WTC11 (cell line): ENCODE data around the gene C4orf50. TPM values are rescaled to one million over a fixed set of nuclear protein-coding genes. Genes with fewer than 3 reads are reported as not detected.

Experiments used
- ATAC-seq: fragments of 200-7000 bp; cut with Tn5 transposase; 2 replicates; pipeline ENCODE4 v1.10.0; 2021; ENCODE audit warnings: mild to moderate bottlenecking, moderate library complexity
- CTCF ChIA-PET: fragments of 300-600 bp; sonication (Branson Sonifier 250); formaldehyde crosslinking; loops from one replicate; lab custom pipeline; 2021; ENCODE audit warnings: antibody characterized with exemption; lab: Charles Lee
- POLR2A ChIA-PET: fragments of 350-600 bp; sonication (Branson Sonifier 250); formaldehyde crosslinking; loops from one replicate; lab custom pipeline; 2021; ENCODE audit warnings: antibody characterized with exemption; lab: Charles Lee
- DNase-seq: peaks from one replicate; pipeline ENCODE4 v3.0.0; 2021; ENCODE audit warnings: low spot score
- H3K27ac Mint-ChIP-seq: 2 replicates; pipeline ENCODE4 v1.8.0; 2021; ENCODE audit warnings: mixed read lengths
- H3K27me3 Mint-ChIP-seq: 2 replicates; pipeline ENCODE4 v1.8.0; 2021; ENCODE audit warnings: low read depth, mild to moderate bottlenecking, moderate library complexity, mixed read lengths
- H3K36me3 Mint-ChIP-seq: 2 replicates; pipeline ENCODE4 v1.8.0; 2021; ENCODE audit warnings: mixed read lengths
- H3K4me1 Mint-ChIP-seq: 2 replicates; pipeline ENCODE4 v1.8.0; 2022; ENCODE audit warnings: mixed read lengths
- H3K4me3 Mint-ChIP-seq: 2 replicates; pipeline ENCODE4 v1.8.0; 2021; ENCODE audit warnings: mild to moderate bottlenecking, moderate library complexity, mixed read lengths
- H3K9me3 Mint-ChIP-seq: 2 replicates; pipeline ENCODE4 v1.8.0; 2021; ENCODE audit warnings: mixed read lengths
- AFF4 ChIP-seq: sonication (generic); formaldehyde crosslinking; IDR thresholded peaks from 2 replicates; pipeline ENCODE4 v1.8.1; 2023; ENCODE audit warnings: mild to moderate bottlenecking, missing genetic modification reagents, borderline replicate concordance
- CBFB ChIP-seq: sonication (generic); formaldehyde crosslinking; IDR thresholded peaks from 2 replicates; pipeline ENCODE4 v1.8.1; 2022; ENCODE audit warnings: mild to moderate bottlenecking, low read depth, missing genetic modification reagents
- CDX4 ChIP-seq: fragments of 250-450 bp; sonication (Bioruptor Pico); IDR thresholded peaks from 2 replicates; pipeline ENCODE4 v1.9.0; 2021; ENCODE audit warnings: moderate library complexity, mild to moderate bottlenecking, inconsistent platforms, borderline replicate concordance
- ESRRA ChIP-seq: sonication (generic); formaldehyde crosslinking; IDR thresholded peaks from 2 replicates; pipeline ENCODE4 v1.8.1; 2022; ENCODE audit warnings: mild to moderate bottlenecking, missing genetic modification reagents, borderline replicate concordance
- FOXP1 ChIP-seq: sonication (generic); formaldehyde crosslinking; IDR thresholded peaks from 2 replicates; pipeline ENCODE4 v1.8.0; 2022; ENCODE audit warnings: missing genetic modification reagents, mild to moderate bottlenecking, moderate library complexity, borderline replicate concordance
- GABPB1 ChIP-seq: sonication (generic); formaldehyde crosslinking; IDR thresholded peaks from 2 replicates; pipeline ENCODE4 v1.8.1; 2023; ENCODE audit warnings: mild to moderate bottlenecking, missing genetic modification reagents
- MLX ChIP-seq: sonication (generic); formaldehyde crosslinking; IDR thresholded peaks from 2 replicates; pipeline ENCODE4 v1.8.1; 2023; ENCODE audit warnings: mild to moderate bottlenecking, missing genetic modification reagents, moderate library complexity
- NFYB ChIP-seq: sonication (generic); formaldehyde crosslinking; conservative IDR thresholded peaks from 2 replicates; pipeline ENCODE4 v1.8.0; 2022; ENCODE audit warnings: low read depth, missing genetic modification reagents
- PRDM15 ChIP-seq: sonication (generic); formaldehyde crosslinking; IDR thresholded peaks from 2 replicates; pipeline ENCODE4 v1.8.0; 2022; ENCODE audit warnings: missing genetic modification reagents
- RELA ChIP-seq: sonication (generic); formaldehyde crosslinking; IDR thresholded peaks from 2 replicates; pipeline ENCODE4 v1.8.1; 2022; ENCODE audit warnings: missing genetic modification reagents, mild to moderate bottlenecking, borderline replicate concordance
- ZNF121 ChIP-seq: sonication (generic); formaldehyde crosslinking; IDR thresholded peaks from 2 replicates; pipeline ENCODE4 v1.8.0; 2023; ENCODE audit warnings: missing genetic modification reagents
- ZNF232 ChIP-seq: sonication (generic); formaldehyde crosslinking; IDR thresholded peaks from 2 replicates; pipeline ENCODE4 v1.8.0; 2022; ENCODE audit warnings: mild to moderate bottlenecking, missing genetic modification reagents
- total RNA-seq: library from RNA; stranded (reverse); gene quantifications from 3 replicates; pipeline ENCODE4 v1.2.3, GENCODE V29; 2021
- TF ChIP-seq, protein P1 (sequence below): sonication (generic); formaldehyde crosslinking; IDR thresholded peaks from 2 replicates; pipeline ENCODE4 v1.8.0; 2023; ENCODE audit warnings: missing genetic modification reagents
- TF ChIP-seq, protein P2 (sequence below): fragments of 250-450 bp; sonication (Bioruptor Pico); IDR thresholded peaks from 2 replicates; pipeline ENCODE4 v1.9.0; 2021; ENCODE audit warnings: mild to moderate bottlenecking
- TF ChIP-seq, protein P3 (sequence below): fragments of 200-600 bp; IDR thresholded peaks from 2 replicates; pipeline ENCODE4 v1.8.0; 2022; ENCODE audit warnings: antibody characterized with exemption

The C4orf50 gene
- total RNA-seq, 1 experiment from 2014 or later, result 0.17 TPM

DNA sequence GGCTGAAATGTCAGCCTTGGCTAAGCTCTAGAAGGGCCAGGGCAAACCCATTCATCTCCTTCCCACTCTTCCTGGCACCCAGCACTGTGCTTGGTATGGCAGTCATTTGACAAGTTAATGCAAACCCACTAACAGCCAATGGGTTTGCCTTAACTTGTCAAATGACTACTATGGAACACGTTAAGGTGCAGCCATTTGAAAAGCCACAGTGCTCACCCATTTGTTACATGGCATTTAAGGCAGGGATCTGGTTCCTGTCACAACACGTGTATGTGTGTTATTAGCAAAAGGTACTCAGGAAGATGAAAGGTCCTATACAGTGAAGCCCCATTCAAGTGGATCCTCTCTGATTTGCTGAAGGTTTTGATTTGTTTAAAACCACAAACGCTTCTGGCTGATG is 132.5 kb downstream of the C4orf50 start (continued):
- TF ChIP-seq AFF4 (CRISPR knock-in tag) (no peak), CBFB (CRISPR knock-in tag) (no peak), ZNF232 (CRISPR knock-in tag) (no peak), NFYB (CRISPR knock-in tag) (no peak), FOXP1 (CRISPR knock-in tag) (no peak), GABPB1 (CRISPR knock-in tag) (no peak)
- TF ChIP-seq, protein P1, sequence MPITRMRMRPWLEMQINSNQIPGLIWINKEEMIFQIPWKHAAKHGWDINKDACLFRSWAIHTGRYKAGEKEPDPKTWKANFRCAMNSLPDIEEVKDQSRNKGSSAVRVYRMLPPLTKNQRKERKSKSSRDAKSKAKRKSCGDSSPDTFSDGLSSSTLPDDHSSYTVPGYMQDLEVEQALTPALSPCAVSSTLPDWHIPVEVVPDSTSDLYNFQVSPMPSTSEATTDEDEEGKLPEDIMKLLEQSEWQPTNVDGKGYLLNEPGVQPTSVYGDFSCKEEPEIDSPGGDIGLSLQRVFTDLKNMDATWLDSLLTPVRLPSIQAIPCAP, result no peak

DNA sequence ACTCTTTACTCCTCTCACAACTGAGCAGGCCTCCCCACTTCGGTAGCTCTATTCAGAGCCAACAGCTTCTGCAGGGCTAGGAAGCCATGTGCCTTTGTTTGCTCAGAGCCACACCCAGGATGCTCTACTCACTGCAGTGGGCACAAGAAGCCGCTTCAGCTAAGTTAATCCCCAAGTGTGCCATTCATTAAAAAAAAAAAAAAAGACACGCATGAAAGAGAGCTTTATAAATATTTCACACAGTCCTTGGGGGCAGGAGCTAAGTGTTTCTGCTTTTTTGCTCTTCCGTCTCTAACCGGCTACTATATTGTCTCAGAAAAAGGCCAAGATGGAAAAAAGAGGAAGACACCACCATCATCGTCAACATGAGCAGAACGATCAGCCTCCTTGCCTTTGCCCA is 133.4 kb downstream of the C4orf50 start:
- CTCF ChIA-PET, result interaction anchor here (1.0 kb wide), 2 partner anchors 63 to 114 kb away, joined by 4 to 5 read pairs; no protein-coding TSS in a partner anchor
- TF ChIP-seq ESRRA (CRISPR knock-in tag) (no peak), ZNF121 (CRISPR knock-in tag) (no peak), PRDM15 (CRISPR knock-in tag) (no peak), RELA (CRISPR knock-in tag) (no peak), MLX (CRISPR knock-in tag) (no peak), CDX4 (CRISPR knock-in tag) (no peak)
- TF ChIP-seq, protein P2, sequence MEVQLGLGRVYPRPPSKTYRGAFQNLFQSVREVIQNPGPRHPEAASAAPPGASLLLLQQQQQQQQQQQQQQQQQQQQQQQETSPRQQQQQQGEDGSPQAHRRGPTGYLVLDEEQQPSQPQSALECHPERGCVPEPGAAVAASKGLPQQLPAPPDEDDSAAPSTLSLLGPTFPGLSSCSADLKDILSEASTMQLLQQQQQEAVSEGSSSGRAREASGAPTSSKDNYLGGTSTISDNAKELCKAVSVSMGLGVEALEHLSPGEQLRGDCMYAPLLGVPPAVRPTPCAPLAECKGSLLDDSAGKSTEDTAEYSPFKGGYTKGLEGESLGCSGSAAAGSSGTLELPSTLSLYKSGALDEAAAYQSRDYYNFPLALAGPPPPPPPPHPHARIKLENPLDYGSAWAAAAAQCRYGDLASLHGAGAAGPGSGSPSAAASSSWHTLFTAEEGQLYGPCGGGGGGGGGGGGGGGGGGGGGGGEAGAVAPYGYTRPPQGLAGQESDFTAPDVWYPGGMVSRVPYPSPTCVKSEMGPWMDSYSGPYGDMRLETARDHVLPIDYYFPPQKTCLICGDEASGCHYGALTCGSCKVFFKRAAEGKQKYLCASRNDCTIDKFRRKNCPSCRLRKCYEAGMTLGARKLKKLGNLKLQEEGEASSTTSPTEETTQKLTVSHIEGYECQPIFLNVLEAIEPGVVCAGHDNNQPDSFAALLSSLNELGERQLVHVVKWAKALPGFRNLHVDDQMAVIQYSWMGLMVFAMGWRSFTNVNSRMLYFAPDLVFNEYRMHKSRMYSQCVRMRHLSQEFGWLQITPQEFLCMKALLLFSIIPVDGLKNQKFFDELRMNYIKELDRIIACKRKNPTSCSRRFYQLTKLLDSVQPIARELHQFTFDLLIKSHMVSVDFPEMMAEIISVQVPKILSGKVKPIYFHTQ (CRISPR knock-in tag), result no peak
- TF ChIP-seq, protein P3, sequence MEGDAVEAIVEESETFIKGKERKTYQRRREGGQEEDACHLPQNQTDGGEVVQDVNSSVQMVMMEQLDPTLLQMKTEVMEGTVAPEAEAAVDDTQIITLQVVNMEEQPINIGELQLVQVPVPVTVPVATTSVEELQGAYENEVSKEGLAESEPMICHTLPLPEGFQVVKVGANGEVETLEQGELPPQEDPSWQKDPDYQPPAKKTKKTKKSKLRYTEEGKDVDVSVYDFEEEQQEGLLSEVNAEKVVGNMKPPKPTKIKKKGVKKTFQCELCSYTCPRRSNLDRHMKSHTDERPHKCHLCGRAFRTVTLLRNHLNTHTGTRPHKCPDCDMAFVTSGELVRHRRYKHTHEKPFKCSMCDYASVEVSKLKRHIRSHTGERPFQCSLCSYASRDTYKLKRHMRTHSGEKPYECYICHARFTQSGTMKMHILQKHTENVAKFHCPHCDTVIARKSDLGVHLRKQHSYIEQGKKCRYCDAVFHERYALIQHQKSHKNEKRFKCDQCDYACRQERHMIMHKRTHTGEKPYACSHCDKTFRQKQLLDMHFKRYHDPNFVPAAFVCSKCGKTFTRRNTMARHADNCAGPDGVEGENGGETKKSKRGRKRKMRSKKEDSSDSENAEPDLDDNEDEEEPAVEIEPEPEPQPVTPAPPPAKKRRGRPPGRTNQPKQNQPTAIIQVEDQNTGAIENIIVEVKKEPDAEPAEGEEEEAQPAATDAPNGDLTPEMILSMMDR, result no peak
- POLR2A ChIA-PET, result interaction anchor here (0.7 kb wide), 1 partner anchor 531 kb away, joined by 3 read pairs; no protein-coding TSS in a partner anchor
- DNase-seq (no peak), ATAC-seq (no peak)
- Mint-ChIP-seq H3K4me1 (peaks cover 63% of the 10 kb centered on the region), H3K9me3 (no peaks in the 10 kb centered on the region), H3K4me3 (no peak overlapping the region), H3K36me3 (no peaks in the 10 kb centered on the region), H3K27ac (no peak overlapping the region), H3K27me3 (peaks cover 10% of the 10 kb centered on the region)
